Kidney (tissue), 14 donors: Measurements from ENCODE around the gene OSGEP. TPM values are rescaled to one million over a fixed set of nuclear protein-coding genes. Genes with fewer than 3 reads are reported as not detected.

Experiments used
- DNase-seq, 5 donors: peaks; one replicate each; pipeline ENCODE4 v3.0.0-alpha.2; 2013 to 2020
- FAIRE-seq: peaks from 2 replicates; lab custom pipeline; 2012; peaks lifted over from hg19 to GRCh38; lab: Jason Lieb, UNC
- H3K27ac ChIP-seq, 2 donors: one replicate each; pipeline ENCODE4 v1.7.0; 2013; ENCODE audit warnings: low read depth in 2 of 2, low read length in 2 of 2, inconsistent platforms in 1 of 2
- H3K27me3 ChIP-seq: one replicate; pipeline ENCODE4 v1.7.1; 2013; ENCODE audit warnings: low read length, inconsistent platforms; ENCODE audit not compliant: control insufficient read depth, insufficient read depth
- H3K36me3 ChIP-seq, 3 donors: one replicate each; pipeline versions ENCODE4 v1.7.0 to v1.7.1; 2013; ENCODE audit warnings: low read length in 3 of 3, control low read depth in 1 of 3, inconsistent platforms in 1 of 3; ENCODE audit not compliant: insufficient read depth in 3 of 3, control insufficient read depth in 2 of 3
- H3K4me1 ChIP-seq, 3 donors: one replicate each; pipeline versions ENCODE4 v1.7.0 to v1.7.1; 2013; ENCODE audit warnings: low read length in 3 of 3, inconsistent platforms in 1 of 3, low read depth in 1 of 3; ENCODE audit not compliant: control insufficient read depth in 2 of 3, insufficient read depth in 2 of 3
- H3K4me3 ChIP-seq, 3 donors: one replicate each; pipeline versions ENCODE4 v1.7.0 to v1.8.1; 2013; ENCODE audit warnings: low read length in 3 of 3, control low read depth in 1 of 3, inconsistent platforms in 1 of 3
- H3K9ac ChIP-seq, 3 donors: one replicate each; pipeline versions ENCODE4 v1.7.0 to v1.7.1; 2013; ENCODE audit warnings: low read length in 3 of 3, control low read depth in 1 of 3, inconsistent platforms in 1 of 3
- H3K9me3 ChIP-seq, 3 donors: one replicate each; pipeline versions ENCODE4 v1.7.0 to v1.7.1; 2013; ENCODE audit warnings: low read length in 3 of 3, control low read depth in 1 of 3, inconsistent platforms in 1 of 3; ENCODE audit not compliant: control insufficient read depth in 2 of 3, insufficient read depth in 1 of 3
- intact Hi-C: fragments of 100-400 bp; cut with DNase I; formaldehyde crosslinking; loops from one replicate; pipeline ENCODE4 v1.11.1; 2022
- polyA plus RNA-seq: library from polyadenylated mRNA; stranded (reverse); fragments of 350-450 nt; fragmentation: Illumina TruSeq; extraction: RNeasy Lipid Tissue Mini Kit (QIAGEN cat#74804); gene quantifications from one replicate; pipeline ENCODE4 v1.2.3, GENCODE V29; 2014; ENCODE audit warnings: low read depth, low replicate concordance; ENCODE audit not compliant: insufficient read depth
- total RNA-seq: library from RNA; stranded (reverse); fragmentation: NEBNext Ultra II Directional; extraction: Animal tissue kit (Norgen Biotek cat#: 25700); gene quantifications from one replicate; pipeline ENCODE4 v1.2.1, GENCODE V29; 2021
- TF ChIP-seq, protein P1 (sequence below): IDR thresholded peaks from 3 replicates; pipeline ENCODE4 v1.5.1; 2012; ENCODE audit warnings: mild to moderate bottlenecking, moderate library complexity, borderline replicate concordance; ENCODE audit not compliant: insufficient read depth; ENCODE audit errors: extremely low read depth
- donor health status: control.
- donor health status: control.
- donor health status: control.
- donor health status: control.
- donor health status: control.
- donor health status: DM: yes; HTN: yes; CAD: no.
- donor health status: Normal renal cell carcinoma (clear cell type).

The OSGEP gene
- total and polyA plus RNA-seq, 2 donors from 2014 or later, result 30.3 to 32.4 TPM

DNA sequence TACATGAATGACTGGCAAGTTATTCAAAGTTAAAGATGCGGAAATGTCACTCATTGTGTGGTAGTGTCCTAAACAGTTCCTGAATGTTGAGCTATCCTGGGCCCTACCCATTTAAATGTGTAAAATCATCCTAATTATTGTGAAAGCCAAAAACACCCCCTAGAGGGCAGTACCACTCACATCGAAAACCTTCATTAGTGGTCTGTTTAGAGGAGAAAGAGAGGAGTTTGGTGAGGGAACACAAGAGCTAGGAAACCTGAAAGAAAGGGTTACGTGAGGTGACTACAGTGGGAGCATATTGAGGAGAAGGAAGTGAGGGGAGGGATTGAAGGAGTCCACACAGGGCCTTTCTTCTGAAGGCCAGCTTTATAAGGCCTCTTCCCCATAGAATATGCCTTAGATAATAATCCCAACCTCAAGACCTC, 38.8 kb downstream of the OSGEP start:
- intact Hi-C loops, result loop anchor here (10.0 kb wide), 1 partner anchor 189 kb away; no protein-coding TSS in a partner anchor
- no peak overlapping the region for H3K27ac ChIP-seq

DNA sequence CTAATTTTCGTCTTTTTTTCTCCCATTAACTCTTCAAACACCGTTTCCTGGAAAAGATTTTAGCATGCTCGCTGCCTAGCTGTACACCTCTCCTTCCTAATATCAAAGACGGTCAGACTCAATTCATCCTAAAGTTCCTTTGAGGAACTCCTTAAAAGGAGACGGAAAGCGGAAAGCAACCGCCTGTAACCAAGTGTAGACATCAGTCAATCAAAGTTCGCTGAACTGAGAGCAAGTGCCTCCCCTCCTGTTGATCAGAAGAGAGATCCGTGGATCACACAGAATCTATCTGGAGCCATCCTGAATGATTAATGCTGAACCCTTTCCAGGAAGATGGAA, 40.9 kb downstream of the OSGEP start:
- peak overlapping the region; percentile 57 to 96 (median 82) for H3K9ac ChIP-seq
- H3K4me3 ChIP-seq, result peak overlapping the region; percentile 70 to 98 (median 98)
- FAIRE-seq, result no peak
- TF ChIP-seq, protein P1, sequence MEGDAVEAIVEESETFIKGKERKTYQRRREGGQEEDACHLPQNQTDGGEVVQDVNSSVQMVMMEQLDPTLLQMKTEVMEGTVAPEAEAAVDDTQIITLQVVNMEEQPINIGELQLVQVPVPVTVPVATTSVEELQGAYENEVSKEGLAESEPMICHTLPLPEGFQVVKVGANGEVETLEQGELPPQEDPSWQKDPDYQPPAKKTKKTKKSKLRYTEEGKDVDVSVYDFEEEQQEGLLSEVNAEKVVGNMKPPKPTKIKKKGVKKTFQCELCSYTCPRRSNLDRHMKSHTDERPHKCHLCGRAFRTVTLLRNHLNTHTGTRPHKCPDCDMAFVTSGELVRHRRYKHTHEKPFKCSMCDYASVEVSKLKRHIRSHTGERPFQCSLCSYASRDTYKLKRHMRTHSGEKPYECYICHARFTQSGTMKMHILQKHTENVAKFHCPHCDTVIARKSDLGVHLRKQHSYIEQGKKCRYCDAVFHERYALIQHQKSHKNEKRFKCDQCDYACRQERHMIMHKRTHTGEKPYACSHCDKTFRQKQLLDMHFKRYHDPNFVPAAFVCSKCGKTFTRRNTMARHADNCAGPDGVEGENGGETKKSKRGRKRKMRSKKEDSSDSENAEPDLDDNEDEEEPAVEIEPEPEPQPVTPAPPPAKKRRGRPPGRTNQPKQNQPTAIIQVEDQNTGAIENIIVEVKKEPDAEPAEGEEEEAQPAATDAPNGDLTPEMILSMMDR, result no peak
- intact Hi-C loops, result loop anchor here (10.0 kb wide), 1 partner anchor 191 kb away; no protein-coding TSS in a partner anchor
- H3K4me1 ChIP-seq, result peaks cover 0 to 9% (median 3%) of the 10 kb centered on the region in 3 donors
- peak overlapping the region; percentile 95 to 99 for H3K27ac ChIP-seq
- DNase-seq, result peak in 1 of 5 donors; percentile 27
- H3K27me3 ChIP-seq, result no peaks in the 10 kb centered on the region
- no peaks in the 10 kb centered on the region for H3K36me3 ChIP-seq
- no peaks in the 10 kb centered on the region for H3K9me3 ChIP-seq

More for the DNA sequence above, 38.8 kb downstream of the OSGEP start:
- Histone ChIP-seq H3K36me3 (no peaks in the 10 kb centered on the region), H3K27me3 (no peaks in the 10 kb centered on the region), H3K9ac (no peak overlapping the region), H3K4me1 (peaks cover 0 to 9% (median 3%) of the 10 kb centered on the region in 3 donors), H3K9me3 (no peaks in the 10 kb centered on the region), H3K4me3 (no peak overlapping the region)
- no peak for FAIRE-seq
- TF ChIP-seq, protein P1, result peak; percentile 53
- DNase-seq, result peak in 3 of 5 donors; percentile 21 to 74 (median 69)

DNA sequence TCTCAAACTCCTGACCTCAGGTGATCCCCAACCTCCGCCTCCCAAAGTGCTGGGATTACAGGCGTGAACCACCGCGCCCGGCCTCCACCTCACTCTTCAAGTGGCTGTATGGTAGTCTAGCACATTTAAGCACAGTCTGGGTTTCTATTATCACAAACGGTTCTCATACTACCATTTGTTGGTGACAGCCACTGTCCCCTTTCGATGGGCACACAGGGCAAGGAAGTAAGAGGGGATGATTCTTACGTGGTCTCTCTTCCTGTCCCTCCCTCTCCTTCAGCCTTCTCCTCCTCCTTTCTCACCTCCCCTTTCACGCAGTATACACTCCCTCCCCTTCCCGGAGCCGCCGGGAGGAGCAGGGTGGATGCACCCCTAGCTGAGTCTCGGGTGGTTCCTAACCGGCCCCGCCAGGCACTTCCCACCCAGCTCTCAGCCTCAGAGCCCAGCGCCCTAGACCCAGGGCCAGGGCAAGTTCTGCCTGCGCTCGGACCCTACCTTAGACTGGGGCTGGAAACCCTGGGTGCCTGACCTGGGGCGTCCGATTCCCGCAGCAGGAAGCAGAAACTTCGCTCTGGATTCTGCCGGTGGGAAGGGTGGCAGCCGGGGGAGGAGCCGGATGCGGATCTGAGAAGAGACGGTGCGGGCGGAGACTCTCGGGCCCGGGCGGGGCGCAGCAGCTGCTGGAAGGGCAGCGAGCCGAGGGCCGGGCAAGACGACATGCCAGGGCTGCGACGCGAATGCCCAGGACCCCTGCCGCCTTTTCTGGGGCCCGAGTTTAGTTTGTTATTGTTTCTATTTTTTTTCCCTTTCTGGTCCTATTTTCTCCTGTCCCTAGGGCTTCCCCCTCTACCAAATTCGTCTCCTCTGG, 41.5 kb downstream of the OSGEP start, which contains the start of gene TEP1:
Gene TEP1 (minus strand): TSS at position 626 of the 868 bp plus-strand sequence. CDS start 5,062 bp downstream, outside the sequence.
- TF ChIP-seq, protein P1, result no peak
- DNase-seq (peak; percentile 86 to 96 (median 92)), FAIRE-seq (no peak)
- Histone ChIP-seq H3K4me1 (peaks cover 0 to 9% (median 3%) of the 10 kb centered on the region in 3 donors), H3K27ac (peak within 1 kb of the TSS; percentile 95 to 99), H3K36me3 (peaks cover 0 to 2% (median 0%) of the 10 kb centered on the region in 3 donors), H3K9me3 (no peaks in the 10 kb centered on the region), H3K4me3 (peak within 1 kb of the TSS; percentile 70 to 98 (median 98)), H3K9ac (peak within 1 kb of the TSS; percentile 57 to 96 (median 89)), H3K27me3 (no peaks in the 10 kb centered on the region)
- intact Hi-C loops, result loop anchor here (10.0 kb wide), 1 partner anchor 192 kb away; no protein-coding TSS in a partner anchor
